HG03064 (cell line): ENCODE data around the gene RNF186.
"Not testable (repeated sequence)": the region's sequence is repeated elsewhere in the genome, so short reads cannot be mapped to it uniquely, and the experiment has no call there.

Source experiments
- ATAC-seq: cut with Tn5 transposase; IDR thresholded peaks from one replicate; pipeline ENCODE4 v1.9.1; 2021; ENCODE audit warnings: low read depth; ENCODE audit not compliant: unreplicated experiment

Gene RNF186

GRCh38 chr1:19814681-19815503, at the start of gene RNF186:
TSS of gene RNF186 (minus strand) at chr1:19815283. CDS start at chr1:19815101, 182 bp downstream.
- no peak for ATAC-seq

GRCh38 chr1:19864570-19865160, 49.6 kb upstream of the RNF186 start:
- ATAC-seq = no peak

GRCh38 chr1:19862944-19863343, 47.9 kb upstream of the RNF186 start:
- ATAC-seq = no peak

GRCh38 chr1:19861842-19862530, 46.9 kb upstream of the RNF186 start:
- ATAC-seq = no peak

GRCh38 chr1:19861034-19861433, 46.0 kb upstream of the RNF186 start:
- no peak for ATAC-seq

- ATAC-seq = no peak
Observed at GRCh38 chr1:19860418-19860817, 45.3 kb upstream of the RNF186 start.

GRCh38 chr1:19859876-19860275, 44.8 kb upstream of the RNF186 start:
- no peak for ATAC-seq

- ATAC-seq = no peak
Observed at GRCh38 chr1:19858893-19859292, 43.8 kb upstream of the RNF186 start.

GRCh38 chr1:19854866-19855265, 39.8 kb upstream of the RNF186 start:
- ATAC-seq = no peak

GRCh38 chr1:19852036-19852435, 37.0 kb upstream of the RNF186 start:
- ATAC-seq = no peak

- no peak for ATAC-seq
Observed at GRCh38 chr1:19850214-19850613, 35.1 kb upstream of the RNF186 start.

- not testable (repeated sequence) for ATAC-seq
Observed at GRCh38 chr1:19849307-19849706, 34.2 kb upstream of the RNF186 start.

GRCh38 chr1:19847334-19847733, 32.3 kb upstream of the RNF186 start:
- ATAC-seq = not testable (repeated sequence)

GRCh38 chr1:19846338-19846737, 31.3 kb upstream of the RNF186 start:
- no peak for ATAC-seq

GRCh38 chr1:19845555-19845954, 30.5 kb upstream of the RNF186 start:
- no peak for ATAC-seq

- no peak for ATAC-seq
Observed at GRCh38 chr1:19844731-19845495, 29.8 kb upstream of the RNF186 start.

GRCh38 chr1:19840228-19840627, 25.1 kb upstream of the RNF186 start:
- ATAC-seq = no peak

GRCh38 chr1:19837866-19838265, 22.8 kb upstream of the RNF186 start:
- ATAC-seq = no peak

GRCh38 chr1:19835578-19835977, 20.5 kb upstream of the RNF186 start:
- no peak for ATAC-seq

- no peak for ATAC-seq
Observed at GRCh38 chr1:19831441-19831840, 16.4 kb upstream of the RNF186 start.

- no peak for ATAC-seq
Observed at GRCh38 chr1:19828546-19828945, 13.5 kb upstream of the RNF186 start.
